ENCODE data around the gene PGAP3.
A peak's percentile ranks its signal among the peaks of the same experiment; 100 is the strongest.

PGAP3 gene

GRCh38 chr17:39621523-39622379 is 66.1 kb downstream of the PGAP3 start:
- TF ChIP-seq CTCF (IDR thresholded peaks at IDR 0.05) = peak; percentile 100
